A549 (cell line): ENCODE measurements around the gene LPAR1. TPM values are rescaled to one million over a fixed set of nuclear protein-coding genes. Genes with fewer than 3 reads are reported as not detected.

Source experiments
- ATAC-seq, 2 experiments: fragments of 200-7000 bp in 1 of 2; fragments of >200 bp in 1 of 2; cut with Nextera tagmentation in 1 of 2; cut with Tn5 transposase in 1 of 2; 3 replicates each; pipeline versions ENCODE4 v1.8.0 to v1.9.1; 2018 to 2020; ENCODE audit warnings: mild to moderate bottlenecking in 1 of 2, moderate library complexity in 1 of 2
- CTCF ChIA-PET: fragments of 300-600 bp; sonication (Branson Sonifier 250); formaldehyde crosslinking; extraction: SDS; loops from one replicate; lab custom pipeline; 2021; ENCODE audit warnings: antibody characterized with exemption, inconsistent platforms; lab: Yijun Ruan, JAX
- POLR2A ChIA-PET: fragments of 350-600 bp; formaldehyde crosslinking; extraction: SDS; loops from one replicate; lab custom pipeline; 2021; ENCODE audit warnings: antibody characterized with exemption, inconsistent platforms; lab: Yijun Ruan, JAX
- DNase-seq, 2 experiments: peaks; one replicate each; pipeline versions ENCODE4 v3.0.0 to v3.0.0-alpha.2; 2011 to 2016; ENCODE audit warnings: low read depth in 1 of 2, low spot score in 1 of 2
- FAIRE-seq: peaks from 2 replicates; lab custom pipeline; 2011; peaks lifted over from hg19 to GRCh38; lab: Jason Lieb, UNC
- H3K27ac ChIP-seq, 2 experiments: fragments of >200 bp; sonication (Bioruptor Twin); formaldehyde crosslinking; 3 replicates each; pipeline ENCODE4 v1.5.1; 2016 to 2017
- H3K4me1 ChIP-seq: fragments of >200 bp; sonication (Bioruptor Twin); formaldehyde crosslinking; 3 replicates; pipeline ENCODE4 v1.6.1; 2016
- H3K4me2 ChIP-seq: fragments of >200 bp; sonication (Bioruptor Twin); formaldehyde crosslinking; 3 replicates; pipeline ENCODE4 v1.6.1; 2016
- H3K4me3 ChIP-seq: fragments of >200 bp; sonication (Bioruptor Twin); formaldehyde crosslinking; 3 replicates; pipeline ENCODE4 v1.5.1; 2016
- H3K9me3 ChIP-seq: fragments of >200 bp; sonication (Bioruptor Twin); formaldehyde crosslinking; 3 replicates; pipeline ENCODE4 v1.6.1; 2016
- CHD2 ChIP-seq: fragments of 150-350 bp; IDR thresholded peaks from 2 replicates; pipeline ENCODE4 v1.6.1; 2014; ENCODE audit warnings: low read length; ENCODE audit not compliant: partially characterized antibody
- EHMT2 ChIP-seq: fragments of 200-600 bp; sonication (generic); IDR thresholded peaks from 2 replicates; pipeline ENCODE4 v1.6.1; 2016; ENCODE audit warnings: antibody characterized with exemption, low read depth, mild to moderate bottlenecking, moderate library complexity
- ESRRA ChIP-seq: fragments of 150-350 bp; IDR thresholded peaks from 2 replicates; pipeline ENCODE4 v1.6.1; 2014; ENCODE audit warnings: mild to moderate bottlenecking, low read length, borderline replicate concordance
- FOSB ChIP-seq: fragments of 250-450 bp; sonication (Bioruptor Pico); IDR thresholded peaks from 2 replicates; pipeline ENCODE4 v1.5.0; 2020; ENCODE audit warnings: mild to moderate bottlenecking, moderate library complexity
- GATA3 ChIP-seq: IDR thresholded peaks from 2 replicates; pipeline ENCODE4 v1.6.1; 2012; ENCODE audit warnings: borderline replicate concordance
- MYC ChIP-seq: IDR thresholded peaks from 2 replicates; pipeline ENCODE4 v1.6.1; 2012; ENCODE audit warnings: mild to moderate bottlenecking, inconsistent platforms, low read length, improper control_type of control experiment, borderline replicate concordance
- NFE2L2 ChIP-seq: fragments of 150-350 bp; conservative IDR thresholded peaks from 2 replicates; pipeline ENCODE4 v1.6.1; 2014; ENCODE audit warnings: low read length
- NR3C1 ChIP-seq: fragments of >200 bp; sonication (Bioruptor Twin); formaldehyde crosslinking; IDR thresholded peaks from 3 replicates; pipeline ENCODE4 v1.6.1; 2017
- POLR2A ChIP-seq: IDR thresholded peaks from 2 replicates; pipeline ENCODE4 v1.6.1; 2012; ENCODE audit warnings: mild to moderate bottlenecking, low read length
- POLR2AphosphoS2 ChIP-seq: conservative IDR thresholded peaks from 2 replicates; pipeline ENCODE4 v1.6.1; 2012; ENCODE audit warnings: low read length, improper control_type of control experiment, inconsistent platforms
- RAD21 ChIP-seq, 2 experiments: fragments of >200 bp in 1 of 2; sonication (Bioruptor Twin) in 1 of 2; formaldehyde crosslinking in 1 of 2; IDR thresholded peaks in 1 of 2; conservative IDR thresholded peaks in 1 of 2; 2 replicates in 1 of 2; 3 replicates in 1 of 2; pipeline ENCODE4 v1.6.1; 2012 to 2018; ENCODE audit warnings: inconsistent platforms in 1 of 2
- RNF2 ChIP-seq: fragments of 200-600 bp; sonication (generic); IDR thresholded peaks from 2 replicates; pipeline ENCODE4 v1.6.1; 2016; ENCODE audit warnings: low read depth, mild to moderate bottlenecking, antibody characterized with exemption, moderate library complexity, borderline replicate concordance
- SREBF2 ChIP-seq: fragments of 450-650 bp; IDR thresholded peaks from 2 replicates; pipeline ENCODE4 v1.6.1; 2014; ENCODE audit warnings: mild to moderate bottlenecking, moderate library complexity
- TFCP2L1 ChIP-seq: fragments of 250-450 bp; sonication (Bioruptor Pico); IDR thresholded peaks from 2 replicates; pipeline ENCODE4 v1.5.0; 2021; ENCODE audit warnings: mild to moderate bottlenecking
- WGBS: methylation state at CpG from one replicate; pipeline ENCODE4 v1.1.6; 2017; ENCODE audit errors: missing lambda C conversion rate; 5-methylcytosine and 5-hydroxymethylcytosine counted together
- polyA plus RNA-seq, 4 experiments: library from polyadenylated mRNA; depleted of rRNA in 3 of 4; stranded (reverse); fragments of >200 nt; fragmentation: RNase III in 1 of 4; extraction: RNeasy Plus Mini Kit Qiagen cat#74134 plus additional on column Dnase treatment in 1 of 4; gene quantifications; 2 replicates in 3 of 4; 3 replicates in 1 of 4; pipeline ENCODE4 v1.2.3, GENCODE V29; 2011 to 2017
- TF ChIP-seq, protein P1 (sequence below): fragments of >200 bp; sonication (Bioruptor Twin); formaldehyde crosslinking; IDR thresholded peaks from 3 replicates; pipeline ENCODE4 v1.6.1; 2016
- TF ChIP-seq, protein P2 (sequence below): fragments of 200-600 bp; sonication (generic); IDR thresholded peaks from 2 replicates; pipeline ENCODE4 v1.6.1; 2016; ENCODE audit warnings: antibody characterized with exemption, mild to moderate bottlenecking, moderate library complexity
- TF ChIP-seq, protein P3 (sequence below): fragments of 150-350 bp; IDR thresholded peaks from 2 replicates; pipeline ENCODE4 v1.6.1; 2014; ENCODE audit warnings: low read depth, mild to moderate bottlenecking, low read length

LPAR1 gene
- polyA plus RNA-seq, 2 of the 4 experiments (the other 2 are of a cell fraction), result 15.8 to 33.7 TPM

DNA sequence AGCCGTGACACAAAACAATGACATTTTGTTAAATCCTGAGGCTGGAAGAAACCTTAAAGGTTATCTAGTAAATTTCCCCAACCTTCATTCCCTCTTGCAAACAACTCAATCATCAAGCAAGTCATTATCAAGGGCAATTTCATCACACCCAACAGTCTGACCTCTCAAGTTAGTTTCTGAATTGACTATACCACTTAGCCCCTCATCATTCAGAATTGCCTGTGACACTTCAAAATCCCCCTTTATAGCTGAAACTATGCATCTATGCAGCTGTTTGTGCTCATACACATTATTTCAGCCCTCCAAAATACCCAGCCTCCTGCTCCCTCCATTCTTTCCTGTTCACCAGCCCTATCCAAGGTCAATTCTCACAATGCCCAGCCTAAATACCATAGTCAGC, 24.6 kb downstream of the LPAR1 start:
- ChIA-PET POLR2A (no interaction called here), CTCF (no interaction called here)
- Histone ChIP-seq H3K27ac (no peak overlapping the region), H3K4me1 (peaks cover 33% of the 10 kb centered on the region), H3K4me2 (no peak overlapping the region), H3K9me3 (no peaks in the 10 kb centered on the region), H3K4me3 (no peak overlapping the region)
- FAIRE-seq (no peak), ATAC-seq (no peak), DNase-seq (no peak)
- TF ChIP-seq EHMT2 (no peak), CHD2 (no peak), SREBF2 (no peak)
- TF ChIP-seq, protein P1, sequence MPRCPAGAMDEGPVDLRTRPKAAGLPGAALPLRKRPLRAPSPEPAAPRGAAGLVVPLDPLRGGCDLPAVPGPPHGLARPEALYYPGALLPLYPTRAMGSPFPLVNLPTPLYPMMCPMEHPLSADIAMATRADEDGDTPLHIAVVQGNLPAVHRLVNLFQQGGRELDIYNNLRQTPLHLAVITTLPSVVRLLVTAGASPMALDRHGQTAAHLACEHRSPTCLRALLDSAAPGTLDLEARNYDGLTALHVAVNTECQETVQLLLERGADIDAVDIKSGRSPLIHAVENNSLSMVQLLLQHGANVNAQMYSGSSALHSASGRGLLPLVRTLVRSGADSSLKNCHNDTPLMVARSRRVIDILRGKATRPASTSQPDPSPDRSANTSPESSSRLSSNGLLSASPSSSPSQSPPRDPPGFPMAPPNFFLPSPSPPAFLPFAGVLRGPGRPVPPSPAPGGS, result no peak
- 98% methylated on average over 1 of the region's 1 CpG for WGBS

DNA sequence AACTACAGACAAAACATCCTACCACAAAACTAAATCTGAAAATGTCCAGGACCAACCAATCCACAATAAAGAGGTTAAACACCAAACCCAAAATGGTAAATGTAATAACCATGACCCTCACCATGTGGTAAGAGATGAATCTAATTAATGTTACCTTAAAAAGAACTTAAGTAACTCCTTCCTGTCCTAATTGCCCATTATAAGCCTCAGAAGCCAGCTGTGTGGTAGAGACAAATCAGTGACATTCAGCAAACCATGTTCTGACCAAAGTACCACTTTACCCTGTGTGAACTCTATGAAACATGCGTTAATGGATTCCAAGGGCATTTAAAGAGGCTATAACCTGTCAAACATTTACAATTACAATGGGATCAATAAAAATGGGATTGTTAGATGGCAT, 25.0 kb downstream of the LPAR1 start:
- H3K9me3 ChIP-seq, result no peaks in the 10 kb centered on the region
- FAIRE-seq, result no peak
- 91% methylated on average over 1 of the region's 1 CpG for WGBS
- ATAC-seq, result no peak
- H3K27ac ChIP-seq, result no peak overlapping the region
- TF ChIP-seq ESRRA (no peak), POLR2AphosphoS2 (no peak), FOSB (CRISPR knock-in tag) (no peak), NFE2L2 (no peak), TFCP2L1 (no peak), MYC (no peak), NR3C1 (no peak), GATA3 (no peak), POLR2A (no peak), RNF2 (no peak), RAD21 (conservative IDR thresholded peaks at IDR 0.05 in 1 of 2, IDR thresholded peaks at IDR 0.05 in 1 of 2) (no peak)
- TF ChIP-seq, protein P2, sequence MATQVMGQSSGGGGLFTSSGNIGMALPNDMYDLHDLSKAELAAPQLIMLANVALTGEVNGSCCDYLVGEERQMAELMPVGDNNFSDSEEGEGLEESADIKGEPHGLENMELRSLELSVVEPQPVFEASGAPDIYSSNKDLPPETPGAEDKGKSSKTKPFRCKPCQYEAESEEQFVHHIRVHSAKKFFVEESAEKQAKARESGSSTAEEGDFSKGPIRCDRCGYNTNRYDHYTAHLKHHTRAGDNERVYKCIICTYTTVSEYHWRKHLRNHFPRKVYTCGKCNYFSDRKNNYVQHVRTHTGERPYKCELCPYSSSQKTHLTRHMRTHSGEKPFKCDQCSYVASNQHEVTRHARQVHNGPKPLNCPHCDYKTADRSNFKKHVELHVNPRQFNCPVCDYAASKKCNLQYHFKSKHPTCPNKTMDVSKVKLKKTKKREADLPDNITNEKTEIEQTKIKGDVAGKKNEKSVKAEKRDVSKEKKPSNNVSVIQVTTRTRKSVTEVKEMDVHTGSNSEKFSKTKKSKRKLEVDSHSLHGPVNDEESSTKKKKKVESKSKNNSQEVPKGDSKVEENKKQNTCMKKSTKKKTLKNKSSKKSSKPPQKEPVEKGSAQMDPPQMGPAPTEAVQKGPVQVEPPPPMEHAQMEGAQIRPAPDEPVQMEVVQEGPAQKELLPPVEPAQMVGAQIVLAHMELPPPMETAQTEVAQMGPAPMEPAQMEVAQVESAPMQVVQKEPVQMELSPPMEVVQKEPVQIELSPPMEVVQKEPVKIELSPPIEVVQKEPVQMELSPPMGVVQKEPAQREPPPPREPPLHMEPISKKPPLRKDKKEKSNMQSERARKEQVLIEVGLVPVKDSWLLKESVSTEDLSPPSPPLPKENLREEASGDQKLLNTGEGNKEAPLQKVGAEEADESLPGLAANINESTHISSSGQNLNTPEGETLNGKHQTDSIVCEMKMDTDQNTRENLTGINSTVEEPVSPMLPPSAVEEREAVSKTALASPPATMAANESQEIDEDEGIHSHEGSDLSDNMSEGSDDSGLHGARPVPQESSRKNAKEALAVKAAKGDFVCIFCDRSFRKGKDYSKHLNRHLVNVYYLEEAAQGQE, result no peak
- TF ChIP-seq, protein P3, sequence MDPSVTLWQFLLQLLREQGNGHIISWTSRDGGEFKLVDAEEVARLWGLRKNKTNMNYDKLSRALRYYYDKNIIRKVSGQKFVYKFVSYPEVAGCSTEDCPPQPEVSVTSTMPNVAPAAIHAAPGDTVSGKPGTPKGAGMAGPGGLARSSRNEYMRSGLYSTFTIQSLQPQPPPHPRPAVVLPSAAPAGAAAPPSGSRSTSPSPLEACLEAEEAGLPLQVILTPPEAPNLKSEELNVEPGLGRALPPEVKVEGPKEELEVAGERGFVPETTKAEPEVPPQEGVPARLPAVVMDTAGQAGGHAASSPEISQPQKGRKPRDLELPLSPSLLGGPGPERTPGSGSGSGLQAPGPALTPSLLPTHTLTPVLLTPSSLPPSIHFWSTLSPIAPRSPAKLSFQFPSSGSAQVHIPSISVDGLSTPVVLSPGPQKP, result no peak
- no peak overlapping the region for H3K4me2 ChIP-seq
- peaks cover 37% of the 10 kb centered on the region for H3K4me1 ChIP-seq
- DNase-seq, result no peak
- ChIA-PET POLR2A (no interaction called here), CTCF (no interaction called here)
- H3K4me3 ChIP-seq, result no peak overlapping the region
